Activated naive CD4-positive, alpha-beta T cell treated with anti-CD3 and anti-CD28 coated beads for 36 hours (primary cell): Measurements from ENCODE around the gene NTMT1. TPM values are rescaled to one million over a fixed set of nuclear protein-coding genes. Genes with fewer than 3 reads are reported as not detected.
"Not testable (repeated sequence)": the region's sequence is repeated elsewhere in the genome, so short reads cannot be mapped to it uniquely, and the experiment has no call there.

Experiments used
- CTCF ChIA-PET: fragments of 350-600 bp; sonication (Branson Sonifier 250); formaldehyde crosslinking; loops from one replicate; lab custom pipeline; 2021; ENCODE audit warnings: antibody characterized with exemption; lab: Charles Lee
- DNase-seq: peaks from one replicate; pipeline ENCODE4 v3.0.0-alpha.2; 2020
- H3K27ac Mint-ChIP-seq: one replicate; pipeline ENCODE4 v1.8.0; 2021; ENCODE audit warnings: mild to moderate bottlenecking, mixed read lengths
- H3K27me3 Mint-ChIP-seq: one replicate; pipeline ENCODE4 v1.8.0; 2021; ENCODE audit warnings: low read depth, mixed read lengths
- H3K36me3 Mint-ChIP-seq: one replicate; pipeline ENCODE4 v1.8.0; 2021; ENCODE audit warnings: low read depth, mixed read lengths
- H3K4me1 Mint-ChIP-seq: one replicate; pipeline ENCODE4 v1.8.0; 2021; ENCODE audit warnings: low read depth, mixed read lengths
- H3K4me3 Mint-ChIP-seq: one replicate; pipeline ENCODE4 v1.8.0; 2021; ENCODE audit warnings: mild to moderate bottlenecking, moderate library complexity, mixed read lengths
- H3K9me3 Mint-ChIP-seq: one replicate; pipeline ENCODE4 v1.8.0; 2021; ENCODE audit warnings: mixed read lengths
- intact Hi-C: fragments of 100-400 bp; cut with micrococcal nuclease; formaldehyde crosslinking; loops from one replicate; pipeline ENCODE4 v1.15.1; 2023
- total RNA-seq, 2 experiments: library from RNA; stranded (reverse); gene quantifications; one replicate each; pipeline ENCODE4 v1.2.3, GENCODE V29; 2021

NTMT1 gene
- total RNA-seq, 2 experiments from 2014 or later: 58.6 to 59.3 TPM

GRCh38 chr9:129655696-129656095 lies 29.7 kb downstream of the NTMT1 start:
- no peaks in the 10 kb centered on the region for H3K27me3 Mint-ChIP-seq
- no peaks in the 10 kb centered on the region for H3K9me3 Mint-ChIP-seq
- no peak for DNase-seq
- CTCF ChIA-PET: interaction anchor here (1.0 kb wide), 1 partner anchor 128 kb away, joined by 3 read pairs; no protein-coding TSS in a partner anchor
- intact Hi-C loops: no loop called here
- no peak overlapping the region for H3K4me3 Mint-ChIP-seq
- H3K4me1 Mint-ChIP-seq: no peaks in the 10 kb centered on the region
- no peak overlapping the region for H3K27ac Mint-ChIP-seq
- H3K36me3 Mint-ChIP-seq: no peaks in the 10 kb centered on the region

GRCh38 chr9:129656795-129657390 lies 30.9 kb downstream of the NTMT1 start:
- Mint-ChIP-seq H3K4me3 (no peak overlapping the region), H3K4me1 (no peaks in the 10 kb centered on the region), H3K27ac (no peak overlapping the region), H3K27me3 (no peaks in the 10 kb centered on the region), H3K9me3 (no peaks in the 10 kb centered on the region), H3K36me3 (no peaks in the 10 kb centered on the region)
- CTCF ChIA-PET: interaction anchor here (1.0 kb wide), 1 partner anchor 127 kb away, joined by 3 read pairs; no protein-coding TSS in a partner anchor
- DNase-seq: no peak
- intact Hi-C loops: no loop called here

GRCh38 chr9:129661029-129661428 lies 35.1 kb downstream of the NTMT1 start:
- no peak for DNase-seq
- Mint-ChIP-seq H3K9me3 (no peaks in the 10 kb centered on the region), H3K27me3 (peaks cover 4% of the 10 kb centered on the region), H3K36me3 (no peaks in the 10 kb centered on the region), H3K4me1 (peaks cover 4% of the 10 kb centered on the region), H3K4me3 (no peak overlapping the region), H3K27ac (no peak overlapping the region)
- intact Hi-C loops: no loop called here
- CTCF ChIA-PET: interaction anchor here (0.6 kb wide), 1 partner anchor 482 kb away, joined by 4 read pairs; no protein-coding TSS in a partner anchor

GRCh38 chr9:129662239-129662638 lies 36.3 kb downstream of the NTMT1 start:
- H3K36me3 Mint-ChIP-seq, H3K4me1 Mint-ChIP-seq, intact Hi-C loops, H3K4me3 Mint-ChIP-seq, DNase-seq, H3K9me3 Mint-ChIP-seq, H3K27me3 Mint-ChIP-seq, H3K27ac Mint-ChIP-seq, CTCF ChIA-PET: not testable (repeated sequence)

- Mint-ChIP-seq H3K27ac (no peak overlapping the region), H3K4me3 (peak overlapping the region; percentile 38), H3K4me1 (peaks cover 4% of the 10 kb centered on the region), H3K36me3 (no peaks in the 10 kb centered on the region), H3K9me3 (no peaks in the 10 kb centered on the region), H3K27me3 (peaks cover 10% of the 10 kb centered on the region)
- intact Hi-C loops: no loop called here
- CTCF ChIA-PET: interaction anchor here (0.6 kb wide), 2 partner anchors 117 to 392 kb away, joined by 3 to 4 read pairs; no protein-coding TSS in a partner anchor
- DNase-seq: no peak
Observed at GRCh38 chr9:129664746-129665388, 38.9 kb downstream of the NTMT1 start.

- intact Hi-C loops: no loop called here
- Mint-ChIP-seq H3K4me3 (peak within 1 kb of the TSS; percentile 38), H3K27me3 (peaks cover 11% of the 10 kb centered on the region), H3K36me3 (no peaks in the 10 kb centered on the region), H3K4me1 (peaks cover 4% of the 10 kb centered on the region), H3K27ac (no peak within 1 kb of the TSS), H3K9me3 (no peaks in the 10 kb centered on the region)
- CTCF ChIA-PET: interaction anchor here (0.6 kb wide), 2 partner anchors 116 to 392 kb away, joined by 3 to 4 read pairs; no protein-coding TSS in a partner anchor
- DNase-seq: no peak
Observed at GRCh38 chr9:129665389-129665775, 39.4 kb downstream of the NTMT1 start, which contains the start of gene PRRX2. TSS of gene PRRX2 (plus strand) at chr9:129665647. CDS start at chr9:129665868, 221 bp downstream.

- DNase-seq: no peak
- Mint-ChIP-seq H3K4me1 (peaks cover 4% of the 10 kb centered on the region), H3K4me3 (peak overlapping the region; percentile 15), H3K9me3 (no peaks in the 10 kb centered on the region), H3K27me3 (peaks cover 11% of the 10 kb centered on the region), H3K27ac (no peak overlapping the region), H3K36me3 (no peaks in the 10 kb centered on the region)
- CTCF ChIA-PET: interaction anchor here (0.6 kb wide), 1 partner anchor 116 kb away, joined by 4 read pairs; no protein-coding TSS in a partner anchor
- intact Hi-C loops: no loop called here
Observed at GRCh38 chr9:129665814-129666520, 40.0 kb downstream of the NTMT1 start.

- no peaks in the 10 kb centered on the region for H3K36me3 Mint-ChIP-seq
- CTCF ChIA-PET: interaction anchor here (0.6 kb wide), 1 partner anchor 43 kb away, joined by 3 read pairs; no protein-coding TSS in a partner anchor
- H3K27ac Mint-ChIP-seq: no peak overlapping the region
- intact Hi-C loops: no loop called here
- H3K9me3 Mint-ChIP-seq: no peaks in the 10 kb centered on the region
- peaks cover 11% of the 10 kb centered on the region for H3K27me3 Mint-ChIP-seq
- H3K4me3 Mint-ChIP-seq: no peak overlapping the region
- H3K4me1 Mint-ChIP-seq: peaks cover 4% of the 10 kb centered on the region
- no peak for DNase-seq
Observed at GRCh38 chr9:129666575-129666974, 40.6 kb downstream of the NTMT1 start.

GRCh38 chr9:129667378-129667777 lies 41.4 kb downstream of the NTMT1 start:
- intact Hi-C loops: no loop called here
- no peak for DNase-seq
- Mint-ChIP-seq H3K4me1 (peaks cover 4% of the 10 kb centered on the region), H3K4me3 (no peak overlapping the region), H3K36me3 (no peaks in the 10 kb centered on the region), H3K9me3 (no peaks in the 10 kb centered on the region), H3K27ac (no peak overlapping the region), H3K27me3 (peaks cover 11% of the 10 kb centered on the region)
- CTCF ChIA-PET: interaction anchor here (0.6 kb wide), 1 partner anchor 44 kb away, joined by 3 read pairs; no protein-coding TSS in a partner anchor

GRCh38 chr9:129667850-129668249 lies 41.9 kb downstream of the NTMT1 start:
- Mint-ChIP-seq H3K27me3 (peaks cover 11% of the 10 kb centered on the region), H3K27ac (no peak overlapping the region), H3K4me3 (no peak overlapping the region), H3K9me3 (no peaks in the 10 kb centered on the region), H3K4me1 (peaks cover 4% of the 10 kb centered on the region), H3K36me3 (no peaks in the 10 kb centered on the region)
- CTCF ChIA-PET: no interaction called here
- no peak for DNase-seq
- intact Hi-C loops: no loop called here

- no peak overlapping the region for H3K27ac Mint-ChIP-seq
- peaks cover 11% of the 10 kb centered on the region for H3K27me3 Mint-ChIP-seq
- intact Hi-C loops: no loop called here
- no peaks in the 10 kb centered on the region for H3K9me3 Mint-ChIP-seq
- no peaks in the 10 kb centered on the region for H3K36me3 Mint-ChIP-seq
- DNase-seq: no peak
- CTCF ChIA-PET: no interaction called here
- peaks cover 4% of the 10 kb centered on the region for H3K4me1 Mint-ChIP-seq
- H3K4me3 Mint-ChIP-seq: no peak overlapping the region
Observed at GRCh38 chr9:129669141-129669718, 43.3 kb downstream of the NTMT1 start.

GRCh38 chr9:129669946-129670345 lies 44.0 kb downstream of the NTMT1 start:
- H3K9me3 Mint-ChIP-seq: no peaks in the 10 kb centered on the region
- H3K36me3 Mint-ChIP-seq: no peaks in the 10 kb centered on the region
- peaks cover 3% of the 10 kb centered on the region for H3K4me1 Mint-ChIP-seq
- CTCF ChIA-PET: no interaction called here
- DNase-seq: no peak
- peaks cover 8% of the 10 kb centered on the region for H3K27me3 Mint-ChIP-seq
- no peak overlapping the region for H3K27ac Mint-ChIP-seq
- H3K4me3 Mint-ChIP-seq: no peak overlapping the region
- intact Hi-C loops: loop anchor here (5.0 kb wide), 1 partner anchor 42 kb away; no protein-coding TSS in a partner anchor
